ENCODE results near the gene LAS1L. TPM values are rescaled to one million over a fixed set of nuclear protein-coding genes. Genes with fewer than 3 reads are reported as not detected.

The LAS1L gene
- total RNA-seq, 1 donor from 2014 or later, result 25.7 TPM

DNA sequence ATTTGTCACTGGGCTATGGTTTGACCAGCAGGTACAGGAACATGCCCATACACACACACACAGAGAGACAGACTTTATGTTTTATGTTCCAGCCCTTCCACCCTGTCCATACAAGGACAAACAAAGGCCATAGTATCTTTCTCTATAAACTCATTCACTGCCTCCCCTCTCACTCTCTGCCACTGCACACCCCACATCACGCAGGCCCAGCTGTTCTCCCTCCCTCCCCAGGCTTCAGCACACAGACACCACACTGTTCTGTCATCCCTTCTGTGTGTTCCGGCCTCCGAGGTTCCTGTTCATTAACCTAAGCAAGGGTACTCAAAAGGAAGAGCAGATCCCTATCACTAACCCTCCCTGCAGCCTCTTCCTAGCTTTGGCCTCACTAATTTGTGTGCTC is 17.8 kb downstream of the LAS1L start:
- Histone ChIP-seq H3K27ac (no peak overlapping the region), H3K36me3 (peaks cover 48% of the 10 kb centered on the region), H3K9me3 (no peaks in the 10 kb centered on the region), H3K4me3 (no peak overlapping the region), H3K4me1 (no peaks in the 10 kb centered on the region), H3K27me3 (ENCODE audit: low read depth) (no peaks in the 10 kb centered on the region)
- TF ChIP-seq, protein P1, sequence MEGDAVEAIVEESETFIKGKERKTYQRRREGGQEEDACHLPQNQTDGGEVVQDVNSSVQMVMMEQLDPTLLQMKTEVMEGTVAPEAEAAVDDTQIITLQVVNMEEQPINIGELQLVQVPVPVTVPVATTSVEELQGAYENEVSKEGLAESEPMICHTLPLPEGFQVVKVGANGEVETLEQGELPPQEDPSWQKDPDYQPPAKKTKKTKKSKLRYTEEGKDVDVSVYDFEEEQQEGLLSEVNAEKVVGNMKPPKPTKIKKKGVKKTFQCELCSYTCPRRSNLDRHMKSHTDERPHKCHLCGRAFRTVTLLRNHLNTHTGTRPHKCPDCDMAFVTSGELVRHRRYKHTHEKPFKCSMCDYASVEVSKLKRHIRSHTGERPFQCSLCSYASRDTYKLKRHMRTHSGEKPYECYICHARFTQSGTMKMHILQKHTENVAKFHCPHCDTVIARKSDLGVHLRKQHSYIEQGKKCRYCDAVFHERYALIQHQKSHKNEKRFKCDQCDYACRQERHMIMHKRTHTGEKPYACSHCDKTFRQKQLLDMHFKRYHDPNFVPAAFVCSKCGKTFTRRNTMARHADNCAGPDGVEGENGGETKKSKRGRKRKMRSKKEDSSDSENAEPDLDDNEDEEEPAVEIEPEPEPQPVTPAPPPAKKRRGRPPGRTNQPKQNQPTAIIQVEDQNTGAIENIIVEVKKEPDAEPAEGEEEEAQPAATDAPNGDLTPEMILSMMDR (IDR thresholded peaks at IDR 0.05), result no peak
- DNase-seq (no peak), ATAC-seq (no peak)
- intact Hi-C loops (cut with DNase I), result no loop called here

- DNase-seq (no peak), ATAC-seq (no peak)
- Histone ChIP-seq H3K4me1 (no peaks in the 10 kb centered on the region), H3K36me3 (peaks cover 28% of the 10 kb centered on the region), H3K4me3 (no peak overlapping the region), H3K27ac (no peak overlapping the region), H3K9me3 (no peaks in the 10 kb centered on the region), H3K27me3 (ENCODE audit: low read depth) (no peaks in the 10 kb centered on the region)
- intact Hi-C loops (cut with DNase I), result no loop called here
- TF ChIP-seq, protein P1 (IDR thresholded peaks at IDR 0.05), result no peak
Observed at GRCh38 chrX:65513610-65514009, 21.0 kb downstream of the LAS1L start.

- Histone ChIP-seq H3K4me3 (no peak overlapping the region), H3K36me3 (peaks cover 21% of the 10 kb centered on the region), H3K27ac (no peak overlapping the region), H3K27me3 (ENCODE audit: low read depth) (no peaks in the 10 kb centered on the region), H3K4me1 (no peaks in the 10 kb centered on the region), H3K9me3 (no peaks in the 10 kb centered on the region)
- ATAC-seq (no peak), DNase-seq (no peak)
- TF ChIP-seq, protein P1 (IDR thresholded peaks at IDR 0.05), result no peak
- intact Hi-C loops (cut with DNase I), result no loop called here
Observed at GRCh38 chrX:65509400-65509799, 25.2 kb downstream of the LAS1L start.

- no peaks in the 10 kb centered on the region for H3K27me3 ChIP-seq (ENCODE audit: low read depth)
- TF ChIP-seq, protein P1 (IDR thresholded peaks at IDR 0.05), result no peak
- no peak overlapping the region for H3K27ac ChIP-seq
- no peak overlapping the region for H3K4me3 ChIP-seq
- intact Hi-C loops (cut with DNase I), result no loop called here
- peaks cover 17% of the 10 kb centered on the region for H3K36me3 ChIP-seq
- H3K4me1 ChIP-seq, result no peaks in the 10 kb centered on the region
- no peak for DNase-seq
- no peaks in the 10 kb centered on the region for H3K9me3 ChIP-seq
- ATAC-seq, result no peak
Observed at GRCh38 chrX:65508851-65509250, 25.7 kb downstream of the LAS1L start.

GRCh38 chrX:65502618-65503017 is 32.0 kb downstream of the LAS1L start:
- ATAC-seq (no peak), DNase-seq (no peak)
- TF ChIP-seq, protein P1 (IDR thresholded peaks at IDR 0.05), result no peak
- Histone ChIP-seq H3K9me3 (no peaks in the 10 kb centered on the region), H3K36me3 (no peaks in the 10 kb centered on the region), H3K27me3 (ENCODE audit: low read depth) (no peaks in the 10 kb centered on the region), H3K27ac (no peak overlapping the region), H3K4me1 (no peaks in the 10 kb centered on the region), H3K4me3 (no peak overlapping the region)
- intact Hi-C loops (cut with DNase I), result no loop called here

DNA sequence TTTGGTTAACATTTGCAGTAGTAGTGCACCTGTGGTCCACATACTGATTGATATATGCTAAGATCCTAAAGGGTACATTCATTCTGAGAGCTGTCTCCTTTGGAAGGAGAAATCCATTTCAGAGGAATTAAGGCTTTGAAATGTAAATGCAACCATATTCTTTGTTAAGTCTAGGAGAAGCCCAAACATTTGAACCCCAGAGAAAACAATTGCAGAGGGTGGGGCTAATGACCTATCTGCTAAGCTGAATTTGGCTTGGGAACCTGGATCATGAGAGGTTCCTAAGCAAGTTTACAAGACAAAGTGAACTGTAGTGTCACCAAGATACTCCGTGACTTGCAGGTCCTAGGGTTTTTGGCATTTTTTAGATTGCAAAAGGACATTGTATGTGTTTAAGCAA is 41.2 kb downstream of the LAS1L start:
- H3K4me3 ChIP-seq, result no peak overlapping the region
- no peak for ATAC-seq
- no peaks in the 10 kb centered on the region for H3K4me1 ChIP-seq
- H3K36me3 ChIP-seq, result no peaks in the 10 kb centered on the region
- intact Hi-C loops (cut with DNase I), result no loop called here
- DNase-seq, result no peak
- no peaks in the 10 kb centered on the region for H3K27me3 ChIP-seq (ENCODE audit: low read depth)
- no peaks in the 10 kb centered on the region for H3K9me3 ChIP-seq
- TF ChIP-seq, protein P1 (IDR thresholded peaks at IDR 0.05), result no peak
- no peak overlapping the region for H3K27ac ChIP-seq

All from lower lobe of right lung (tissue), 2 donors.